Testis (tissue), 2 donors: ENCODE results near the gene SAT1.

Experiments used
- POLR2A ChIP-seq: fragments of 450-650 bp; IDR thresholded peaks from one replicate; pipeline ENCODE4 v1.6.1; 2017; ENCODE audit warnings: antibody characterized with exemption, mild to moderate bottlenecking, moderate library complexity
- TF ChIP-seq, protein P1 (sequence below), 3 experiments: fragments of 450-650 bp in 2 of 3; fragments of 200-600 bp in 1 of 3; sonication (generic) in 1 of 3; IDR thresholded peaks; one replicate each; pipeline ENCODE4 v1.5.1; 2016 to 2019; ENCODE audit warnings: antibody characterized with exemption in 3 of 3, mild to moderate bottlenecking in 2 of 3, moderate library complexity in 1 of 3

DNA sequence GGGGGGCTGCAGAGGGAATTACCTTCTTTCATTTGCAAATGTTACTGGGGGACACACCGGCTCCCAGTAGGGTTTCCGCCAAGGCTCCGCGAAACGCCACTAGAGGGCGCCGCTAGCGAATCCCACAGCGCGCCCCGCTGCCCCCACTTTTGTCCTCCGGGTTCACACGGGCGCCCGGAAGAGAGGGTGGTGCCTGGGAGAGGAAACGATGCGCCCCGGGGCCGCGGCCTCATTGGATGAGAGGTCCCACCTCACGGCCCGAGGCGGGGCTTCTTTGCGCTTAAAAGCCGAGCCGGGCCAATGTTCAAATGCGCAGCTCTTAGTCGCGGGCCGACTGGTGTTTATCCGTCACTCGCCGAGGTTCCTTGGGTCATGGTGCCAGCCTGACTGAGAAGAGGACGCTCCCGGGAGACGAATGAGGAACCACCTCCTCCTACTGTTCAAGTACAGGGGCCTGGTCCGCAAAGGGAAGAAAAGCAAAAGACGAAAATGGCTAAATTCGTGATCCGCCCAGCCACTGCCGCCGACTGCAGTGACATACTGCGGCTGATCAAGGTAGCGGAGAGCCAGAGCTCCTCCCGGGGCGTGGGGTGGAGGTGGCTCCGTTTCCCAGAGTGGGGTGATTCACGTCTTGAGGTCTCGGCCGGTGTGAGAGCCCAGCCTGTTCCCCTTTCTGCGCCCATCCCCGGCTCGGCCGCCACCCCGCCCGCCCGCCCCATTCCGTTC is at the start of gene SAT1:
- TF ChIP-seq, protein P1, sequence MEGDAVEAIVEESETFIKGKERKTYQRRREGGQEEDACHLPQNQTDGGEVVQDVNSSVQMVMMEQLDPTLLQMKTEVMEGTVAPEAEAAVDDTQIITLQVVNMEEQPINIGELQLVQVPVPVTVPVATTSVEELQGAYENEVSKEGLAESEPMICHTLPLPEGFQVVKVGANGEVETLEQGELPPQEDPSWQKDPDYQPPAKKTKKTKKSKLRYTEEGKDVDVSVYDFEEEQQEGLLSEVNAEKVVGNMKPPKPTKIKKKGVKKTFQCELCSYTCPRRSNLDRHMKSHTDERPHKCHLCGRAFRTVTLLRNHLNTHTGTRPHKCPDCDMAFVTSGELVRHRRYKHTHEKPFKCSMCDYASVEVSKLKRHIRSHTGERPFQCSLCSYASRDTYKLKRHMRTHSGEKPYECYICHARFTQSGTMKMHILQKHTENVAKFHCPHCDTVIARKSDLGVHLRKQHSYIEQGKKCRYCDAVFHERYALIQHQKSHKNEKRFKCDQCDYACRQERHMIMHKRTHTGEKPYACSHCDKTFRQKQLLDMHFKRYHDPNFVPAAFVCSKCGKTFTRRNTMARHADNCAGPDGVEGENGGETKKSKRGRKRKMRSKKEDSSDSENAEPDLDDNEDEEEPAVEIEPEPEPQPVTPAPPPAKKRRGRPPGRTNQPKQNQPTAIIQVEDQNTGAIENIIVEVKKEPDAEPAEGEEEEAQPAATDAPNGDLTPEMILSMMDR (IDR thresholded peaks at IDR 0.05): peak; percentile 67 to 91 (median 82)
- TF ChIP-seq POLR2A: peak; percentile 71
